ENCODE data around the gene ARID3A.
A peak's percentile ranks its signal among the peaks of the same experiment; 100 is the strongest.

DNA sequence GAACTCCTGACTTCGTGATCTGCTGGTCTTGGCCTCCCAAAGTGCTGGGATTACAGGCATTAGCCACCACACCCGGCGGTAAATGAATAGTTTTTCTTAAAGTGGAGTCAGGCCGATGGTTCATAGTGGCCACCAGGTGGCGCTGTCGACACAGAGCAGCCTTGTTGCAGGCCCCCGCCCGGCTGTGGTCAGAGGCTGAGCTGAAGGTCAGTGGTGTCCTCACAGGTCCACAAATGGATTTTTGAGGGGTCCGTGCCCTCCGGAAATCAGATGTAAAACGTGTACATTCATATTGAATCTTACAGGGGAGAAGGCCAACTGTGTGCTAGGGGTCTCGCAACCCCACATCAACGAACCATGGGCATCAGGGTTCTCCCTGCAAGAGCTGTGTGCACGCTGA lies 44.9 kb downstream of the ARID3A start:
- TF ChIP-seq FOXP1 (CRISPR knock-in tag; IDR thresholded peaks at IDR 0.05; ENCODE audit: borderline replicate concordance) (no peak), CREB1 (CRISPR knock-in tag; IDR thresholded peaks at IDR 0.05) (no peak), JAZF1 (CRISPR knock-in tag; IDR thresholded peaks at IDR 0.05) (no peak), ARID4B (CRISPR knock-in tag; IDR thresholded peaks at IDR 0.05; ENCODE audit: borderline replicate concordance) (no peak), RELA (CRISPR knock-in tag; IDR thresholded peaks at IDR 0.05; ENCODE audit: borderline replicate concordance) (no peak), ATF2 (CRISPR knock-in tag; IDR thresholded peaks at IDR 0.05; ENCODE audit: borderline replicate concordance, low read depth) (no peak), IRF1 (CRISPR knock-in tag; IDR thresholded peaks at IDR 0.05) (no peak), GRHL2 (CRISPR knock-in tag; IDR thresholded peaks at IDR 0.05; ENCODE audit: insufficient replicate concordance, severe bottlenecking) (no peak), HMGA2 (CRISPR knock-in tag; IDR thresholded peaks at IDR 0.05) (no peak)
- TF ChIP-seq, protein P1, sequence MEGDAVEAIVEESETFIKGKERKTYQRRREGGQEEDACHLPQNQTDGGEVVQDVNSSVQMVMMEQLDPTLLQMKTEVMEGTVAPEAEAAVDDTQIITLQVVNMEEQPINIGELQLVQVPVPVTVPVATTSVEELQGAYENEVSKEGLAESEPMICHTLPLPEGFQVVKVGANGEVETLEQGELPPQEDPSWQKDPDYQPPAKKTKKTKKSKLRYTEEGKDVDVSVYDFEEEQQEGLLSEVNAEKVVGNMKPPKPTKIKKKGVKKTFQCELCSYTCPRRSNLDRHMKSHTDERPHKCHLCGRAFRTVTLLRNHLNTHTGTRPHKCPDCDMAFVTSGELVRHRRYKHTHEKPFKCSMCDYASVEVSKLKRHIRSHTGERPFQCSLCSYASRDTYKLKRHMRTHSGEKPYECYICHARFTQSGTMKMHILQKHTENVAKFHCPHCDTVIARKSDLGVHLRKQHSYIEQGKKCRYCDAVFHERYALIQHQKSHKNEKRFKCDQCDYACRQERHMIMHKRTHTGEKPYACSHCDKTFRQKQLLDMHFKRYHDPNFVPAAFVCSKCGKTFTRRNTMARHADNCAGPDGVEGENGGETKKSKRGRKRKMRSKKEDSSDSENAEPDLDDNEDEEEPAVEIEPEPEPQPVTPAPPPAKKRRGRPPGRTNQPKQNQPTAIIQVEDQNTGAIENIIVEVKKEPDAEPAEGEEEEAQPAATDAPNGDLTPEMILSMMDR (IDR thresholded peaks at IDR 0.05) = peak; percentile 87
- TF ChIP-seq, protein P2, sequence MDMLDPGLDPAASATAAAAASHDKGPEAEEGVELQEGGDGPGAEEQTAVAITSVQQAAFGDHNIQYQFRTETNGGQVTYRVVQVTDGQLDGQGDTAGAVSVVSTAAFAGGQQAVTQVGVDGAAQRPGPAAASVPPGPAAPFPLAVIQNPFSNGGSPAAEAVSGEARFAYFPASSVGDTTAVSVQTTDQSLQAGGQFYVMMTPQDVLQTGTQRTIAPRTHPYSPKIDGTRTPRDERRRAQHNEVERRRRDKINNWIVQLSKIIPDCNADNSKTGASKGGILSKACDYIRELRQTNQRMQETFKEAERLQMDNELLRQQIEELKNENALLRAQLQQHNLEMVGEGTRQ (CRISPR knock-in tag; IDR thresholded peaks at IDR 0.05) = no peak
- TF ChIP-seq, protein P3, sequence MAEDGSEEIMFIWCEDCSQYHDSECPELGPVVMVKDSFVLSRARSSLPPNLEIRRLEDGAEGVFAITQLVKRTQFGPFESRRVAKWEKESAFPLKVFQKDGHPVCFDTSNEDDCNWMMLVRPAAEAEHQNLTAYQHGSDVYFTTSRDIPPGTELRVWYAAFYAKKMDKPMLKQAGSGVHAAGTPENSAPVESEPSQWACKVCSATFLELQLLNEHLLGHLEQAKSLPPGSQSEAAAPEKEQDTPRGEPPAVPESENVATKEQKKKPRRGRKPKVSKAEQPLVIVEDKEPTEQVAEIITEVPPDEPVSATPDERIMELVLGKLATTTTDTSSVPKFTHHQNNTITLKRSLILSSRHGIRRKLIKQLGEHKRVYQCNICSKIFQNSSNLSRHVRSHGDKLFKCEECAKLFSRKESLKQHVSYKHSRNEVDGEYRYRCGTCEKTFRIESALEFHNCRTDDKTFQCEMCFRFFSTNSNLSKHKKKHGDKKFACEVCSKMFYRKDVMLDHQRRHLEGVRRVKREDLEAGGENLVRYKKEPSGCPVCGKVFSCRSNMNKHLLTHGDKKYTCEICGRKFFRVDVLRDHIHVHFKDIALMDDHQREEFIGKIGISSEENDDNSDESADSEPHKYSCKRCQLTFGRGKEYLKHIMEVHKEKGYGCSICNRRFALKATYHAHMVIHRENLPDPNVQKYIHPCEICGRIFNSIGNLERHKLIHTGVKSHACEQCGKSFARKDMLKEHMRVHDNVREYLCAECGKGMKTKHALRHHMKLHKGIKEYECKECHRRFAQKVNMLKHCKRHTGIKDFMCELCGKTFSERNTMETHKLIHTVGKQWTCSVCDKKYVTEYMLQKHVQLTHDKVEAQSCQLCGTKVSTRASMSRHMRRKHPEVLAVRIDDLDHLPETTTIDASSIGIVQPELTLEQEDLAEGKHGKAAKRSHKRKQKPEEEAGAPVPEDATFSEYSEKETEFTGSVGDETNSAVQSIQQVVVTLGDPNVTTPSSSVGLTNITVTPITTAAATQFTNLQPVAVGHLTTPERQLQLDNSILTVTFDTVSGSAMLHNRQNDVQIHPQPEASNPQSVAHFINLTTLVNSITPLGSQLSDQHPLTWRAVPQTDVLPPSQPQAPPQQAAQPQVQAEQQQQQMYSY (CRISPR knock-in tag; IDR thresholded peaks at IDR 0.05) = no peak
- TF ChIP-seq, protein P4, sequence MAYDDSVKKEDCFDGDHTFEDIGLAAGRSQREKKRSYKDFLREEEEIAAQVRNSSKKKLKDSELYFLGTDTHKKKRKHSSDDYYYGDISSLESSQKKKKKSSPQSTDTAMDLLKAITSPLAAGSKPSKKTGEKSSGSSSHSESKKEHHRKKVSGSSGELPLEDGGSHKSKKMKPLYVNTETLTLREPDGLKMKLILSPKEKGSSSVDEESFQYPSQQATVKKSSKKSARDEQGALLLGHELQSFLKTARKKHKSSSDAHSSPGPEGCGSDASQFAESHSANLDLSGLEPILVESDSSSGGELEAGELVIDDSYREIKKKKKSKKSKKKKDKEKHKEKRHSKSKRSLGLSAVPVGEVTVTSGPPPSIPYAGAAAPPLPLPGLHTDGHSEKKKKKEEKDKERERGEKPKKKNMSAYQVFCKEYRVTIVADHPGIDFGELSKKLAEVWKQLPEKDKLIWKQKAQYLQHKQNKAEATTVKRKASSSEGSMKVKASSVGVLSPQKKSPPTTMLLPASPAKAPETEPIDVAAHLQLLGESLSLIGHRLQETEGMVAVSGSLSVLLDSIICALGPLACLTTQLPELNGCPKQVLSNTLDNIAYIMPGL (CRISPR knock-in tag; IDR thresholded peaks at IDR 0.05) = no peak; the same call in 1 of the 2 replicates

Data from WTC11 (cell line).